Right lobe of liver (tissue), 6 donors: Measurements from ENCODE around the gene TMEM267. TPM values are rescaled to one million over a fixed set of nuclear protein-coding genes. Genes with fewer than 3 reads are reported as not detected.

Source experiments
- ATAC-seq, 4 donors: fragments of 200-7000 bp; cut with Tn5 transposase; one replicate each; pipeline ENCODE4 v1.9.1; 2020; ENCODE audit warnings: mild to moderate bottlenecking in 4 of 4, moderate library complexity in 4 of 4
- DNase-seq, 3 donors: peaks; one replicate each; pipeline ENCODE4 v3.0.0-alpha.2; 2020
- H3K27ac ChIP-seq, 3 donors: fragments of 200-600 bp; one replicate each; pipeline ENCODE4 v1.8.0; 2022
- H3K27me3 ChIP-seq, 2 donors: fragments of 200-600 bp; one replicate each; pipeline ENCODE4 v1.8.0; 2022
- H3K36me3 ChIP-seq, 4 donors: fragments of 200-600 bp; sonication (generic) in 1 of 4; one replicate each; pipeline versions ENCODE4 v1.5.1 to v1.8.0; 2017 to 2022; ENCODE audit warnings: control low read depth in 1 of 4
- H3K4me1 ChIP-seq, 4 donors: fragments of 200-600 bp; sonication (generic) in 1 of 4; one replicate each; pipeline versions ENCODE4 v1.5.1 to v1.8.0; 2017 to 2022; ENCODE audit warnings: control low read depth in 1 of 4
- H3K4me3 ChIP-seq, 3 donors: fragments of 200-600 bp; one replicate each; pipeline ENCODE4 v1.8.0; 2022
- H3K9me3 ChIP-seq, 4 donors: fragments of 200-600 bp; sonication (generic) in 1 of 4; one replicate each; pipeline versions ENCODE4 v1.5.1 to v1.8.0; 2017 to 2022; ENCODE audit warnings: control low read depth in 1 of 4
- CTCF ChIP-seq, 4 donors: fragments of 200-600 bp in 3 of 4; fragments of 450-650 bp in 1 of 4; IDR thresholded peaks; one replicate each; pipeline versions ENCODE4 v1.5.1 to v1.8.0; 2016 to 2022; ENCODE audit warnings: antibody characterized with exemption in 4 of 4, mild to moderate bottlenecking in 2 of 4
- POLR2A ChIP-seq: fragments of 450-650 bp; IDR thresholded peaks from one replicate; pipeline ENCODE4 v1.6.1; 2017; ENCODE audit warnings: antibody characterized with exemption, mild to moderate bottlenecking
- WGBS: methylation state at CpG from one replicate; pipeline ENCODE4 v1.1.6; 2018; ENCODE audit warnings: low coverage, low lambda C conversion rate; ENCODE audit not compliant: insufficient coverage; ENCODE audit errors: missing lambda C conversion rate; 5-methylcytosine and 5-hydroxymethylcytosine counted together
- intact Hi-C, 2 donors: fragments of 100-400 bp; cut with DNase I; formaldehyde crosslinking; loops; one replicate each; pipeline versions ENCODE4 v1.11.2 to v1.14.1; 2022
- total RNA-seq, 6 experiments: library from RNA; depleted of rRNA in 2 of 6; stranded (reverse); fragments of >200 nt in 2 of 6; fragmentation: NEBNext Ultra II Directional in 3 of 6; extraction: Animal tissue kit (Norgen Biotek cat#: 25700) in 3 of 6; gene quantifications; one replicate each; pipeline versions ENCODE4 v1.1.0 to v1.2.4, GENCODE V29; 2016 to 2023
- donor health status: DM: no; HTN: yes; CAD: no.
- donor health status: DM: no; HTN: no; CAD: no.
- donor health status: DM: no; HTN: no; CAD: no.
- donor health status: DM: no; HTN: yes; CAD: no.
- donor health status: DM: no; HTN: yes; CAD: no.

The TMEM267 gene
- total RNA-seq, 6 experiments from 2014 or later: 3.9 to 5.1 (median 4.5) TPM

- H3K4me3 ChIP-seq: no peak overlapping the region
- ATAC-seq (no peak), DNase-seq (no peak)
- H3K27ac ChIP-seq: no peak overlapping the region
- H3K27me3 ChIP-seq: no peaks in the 10 kb centered on the region
- TF ChIP-seq POLR2A (no peak), CTCF (IDR thresholded peaks at IDR 0.05) (no peak)
- intact Hi-C loops: no loop called here
- H3K36me3 ChIP-seq: no peaks in the 10 kb centered on the region
- 76% methylated on average over 4 of the region's 4 CpGs for WGBS
- no peaks in the 10 kb centered on the region for H3K9me3 ChIP-seq
- peaks cover 0 to 13% (median 0%) of the 10 kb centered on the region in 4 donors for H3K4me1 ChIP-seq
These were observed 63.4 kb downstream of the TMEM267 start for GRCh38 chr5:43420241-43420640.

DNA sequence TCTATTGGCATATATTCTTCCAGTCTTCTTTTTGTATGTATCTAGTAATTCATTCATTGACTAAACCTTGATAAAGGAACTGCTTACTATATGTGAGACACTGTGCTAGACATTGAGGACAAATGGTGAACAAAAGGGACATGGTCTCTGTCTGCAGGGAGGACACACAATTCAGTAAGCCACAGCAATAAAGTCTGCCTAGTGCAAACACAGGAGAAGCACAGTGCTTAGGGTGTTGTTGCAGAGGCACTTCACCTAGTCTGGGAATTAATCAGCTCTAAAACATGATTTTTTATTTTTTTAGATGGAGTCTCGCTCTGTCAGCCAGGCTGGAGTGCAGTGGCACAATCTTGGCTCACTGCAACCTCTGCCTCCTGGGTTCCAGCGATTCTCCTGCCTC is 65.1 kb downstream of the TMEM267 start:
- no peaks in the 10 kb centered on the region for H3K36me3 ChIP-seq
- H3K9me3 ChIP-seq: no peaks in the 10 kb centered on the region
- 100% methylated on average over 2 of the region's 2 CpGs for WGBS
- ATAC-seq (no peak), DNase-seq (no peak)
- intact Hi-C loops: no loop called here
- H3K4me3 ChIP-seq: no peak overlapping the region
- TF ChIP-seq POLR2A (no peak), CTCF (IDR thresholded peaks at IDR 0.05) (no peak)
- peaks cover 0 to 13% (median 0%) of the 10 kb centered on the region in 4 donors for H3K4me1 ChIP-seq
- H3K27ac ChIP-seq: no peak overlapping the region
- H3K27me3 ChIP-seq: no peaks in the 10 kb centered on the region

- DNase-seq (no peak), ATAC-seq (no peak)
- Histone ChIP-seq H3K27me3 (no peaks in the 10 kb centered on the region), H3K27ac (no peak overlapping the region), H3K9me3 (no peaks in the 10 kb centered on the region), H3K4me3 (no peak overlapping the region), H3K4me1 (peaks cover 0 to 5% (median 0%) of the 10 kb centered on the region in 4 donors), H3K36me3 (no peaks in the 10 kb centered on the region)
- 51% methylated on average over 3 of the region's 3 CpGs for WGBS
- TF ChIP-seq POLR2A: no peak
- no peak for TF ChIP-seq CTCF (IDR thresholded peaks at IDR 0.05)
- intact Hi-C loops: no loop called here
These were observed 66.8 kb downstream of the TMEM267 start for GRCh38 chr5:43416803-43417394.

- 62% methylated on average over 2 of the region's 3 CpGs for WGBS
- ATAC-seq: no peak
- H3K27me3 ChIP-seq: no peaks in the 10 kb centered on the region
- no peaks in the 10 kb centered on the region for H3K36me3 ChIP-seq
- DNase-seq: no peak
- H3K27ac ChIP-seq: no peak overlapping the region
- no peak for TF ChIP-seq CTCF (IDR thresholded peaks at IDR 0.05)
- TF ChIP-seq POLR2A: no peak
- no peaks in the 10 kb centered on the region for H3K4me1 ChIP-seq
- intact Hi-C loops: no loop called here
- no peak overlapping the region for H3K4me3 ChIP-seq
- H3K9me3 ChIP-seq: no peaks in the 10 kb centered on the region
These were observed 67.5 kb downstream of the TMEM267 start for GRCh38 chr5:43415935-43416802.
